ENCODE results near the gene OR2B3.

The OR2B3 gene

DNA sequence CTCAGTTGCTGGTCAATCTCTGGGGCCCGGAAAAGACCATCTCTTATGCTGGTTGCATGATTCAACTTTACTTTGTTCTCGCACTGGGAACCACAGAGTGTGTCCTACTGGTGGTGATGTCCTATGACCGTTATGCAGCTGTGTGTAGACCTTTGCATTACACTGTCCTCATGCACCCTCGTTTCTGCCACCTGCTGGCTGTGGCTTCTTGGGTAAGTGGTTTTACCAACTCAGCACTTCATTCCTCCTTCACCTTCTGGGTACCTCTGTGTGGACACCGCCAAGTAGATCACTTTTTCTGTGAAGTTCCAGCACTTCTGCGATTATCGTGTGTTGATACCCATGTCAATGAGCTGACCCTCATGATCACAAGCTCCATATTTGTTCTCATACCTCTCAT, 25.0 kb upstream of the OR2B3 start:
- Histone ChIP-seq H3K27me3 (ENCODE audit: control insufficient read depth, insufficient read depth, low read length) (no peaks in the 10 kb centered on the region), H2AFZ (no peak overlapping the region), H3K4me3 (ENCODE audit: low read depth, low read length) (no peak overlapping the region), H3K9ac (no peak overlapping the region), H3K4me2 (ENCODE audit: low read length) (no peak overlapping the region), H3K4me1 (no peaks in the 10 kb centered on the region), H3K79me2 (no peaks in the 10 kb centered on the region), H3K27ac (no peak overlapping the region), H3K9me3 (ENCODE audit: control insufficient read depth, low read length) (no peaks in the 10 kb centered on the region), H3K36me3 (ENCODE audit: control insufficient read depth, insufficient read depth, low read length) (no peaks in the 10 kb centered on the region)
- TF ChIP-seq, protein P1, sequence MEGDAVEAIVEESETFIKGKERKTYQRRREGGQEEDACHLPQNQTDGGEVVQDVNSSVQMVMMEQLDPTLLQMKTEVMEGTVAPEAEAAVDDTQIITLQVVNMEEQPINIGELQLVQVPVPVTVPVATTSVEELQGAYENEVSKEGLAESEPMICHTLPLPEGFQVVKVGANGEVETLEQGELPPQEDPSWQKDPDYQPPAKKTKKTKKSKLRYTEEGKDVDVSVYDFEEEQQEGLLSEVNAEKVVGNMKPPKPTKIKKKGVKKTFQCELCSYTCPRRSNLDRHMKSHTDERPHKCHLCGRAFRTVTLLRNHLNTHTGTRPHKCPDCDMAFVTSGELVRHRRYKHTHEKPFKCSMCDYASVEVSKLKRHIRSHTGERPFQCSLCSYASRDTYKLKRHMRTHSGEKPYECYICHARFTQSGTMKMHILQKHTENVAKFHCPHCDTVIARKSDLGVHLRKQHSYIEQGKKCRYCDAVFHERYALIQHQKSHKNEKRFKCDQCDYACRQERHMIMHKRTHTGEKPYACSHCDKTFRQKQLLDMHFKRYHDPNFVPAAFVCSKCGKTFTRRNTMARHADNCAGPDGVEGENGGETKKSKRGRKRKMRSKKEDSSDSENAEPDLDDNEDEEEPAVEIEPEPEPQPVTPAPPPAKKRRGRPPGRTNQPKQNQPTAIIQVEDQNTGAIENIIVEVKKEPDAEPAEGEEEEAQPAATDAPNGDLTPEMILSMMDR (IDR thresholded peaks at IDR 0.05), result no peak

- H3K9me3 ChIP-seq (ENCODE audit: control insufficient read depth, low read length), result no peaks in the 10 kb centered on the region
- no peaks in the 10 kb centered on the region for H3K79me2 ChIP-seq
Observed at GRCh38 chr6:29107758-29108157, 20.6 kb upstream of the OR2B3 start, which contains the start of gene OR2J3. Gene OR2J3, plus strand, starts transcription at chr6:29108058. Its CDS starts 3,833 bp downstream, at chr6:29111891.

GRCh38 chr6:29099190-29099589, 12.1 kb upstream of the OR2B3 start, which contains the start of gene OR2J1:
Gene OR2J1, plus strand, starts transcription at chr6:29099490. Its CDS starts 1,453 bp downstream, at chr6:29100943.
- no peaks in the 10 kb centered on the region for H3K4me1 ChIP-seq
- H3K36me3 ChIP-seq (ENCODE audit: control insufficient read depth, insufficient read depth, low read length), result no peaks in the 10 kb centered on the region
- H3K4me3 ChIP-seq (ENCODE audit: low read depth, low read length), result no peak within 1 kb of the TSS
- H3K27me3 ChIP-seq (ENCODE audit: control insufficient read depth, insufficient read depth, low read length), result no peaks in the 10 kb centered on the region
- H2AFZ ChIP-seq, result no peak within 1 kb of the TSS
- TF ChIP-seq, protein P1 (IDR thresholded peaks at IDR 0.05), result no peak
- H3K9me3 ChIP-seq (ENCODE audit: control insufficient read depth, low read length), result no peaks in the 10 kb centered on the region
- no peak within 1 kb of the TSS for H3K27ac ChIP-seq
- no peak within 1 kb of the TSS for H3K9ac ChIP-seq
- H3K79me2 ChIP-seq, result no peaks in the 10 kb centered on the region
- no peak within 1 kb of the TSS for H3K4me2 ChIP-seq (ENCODE audit: low read length)

More at GRCh38 chr6:29107758-29108157, 20.6 kb upstream of the OR2B3 start, which contains the start of gene OR2J3:
- Histone ChIP-seq H3K4me2 (ENCODE audit: low read length) (no peak within 1 kb of the TSS), H3K27ac (no peak within 1 kb of the TSS), H3K27me3 (ENCODE audit: control insufficient read depth, insufficient read depth, low read length) (no peaks in the 10 kb centered on the region), H3K9ac (no peak within 1 kb of the TSS), H3K36me3 (ENCODE audit: control insufficient read depth, insufficient read depth, low read length) (no peaks in the 10 kb centered on the region), H3K4me3 (ENCODE audit: low read depth, low read length) (no peak within 1 kb of the TSS), H3K4me1 (no peaks in the 10 kb centered on the region), H2AFZ (no peak within 1 kb of the TSS)
- TF ChIP-seq, protein P1 (IDR thresholded peaks at IDR 0.05), result no peak

- Histone ChIP-seq H3K9me3 (ENCODE audit: control insufficient read depth, low read length) (no peaks in the 10 kb centered on the region), H3K27me3 (ENCODE audit: control insufficient read depth, insufficient read depth, low read length) (no peaks in the 10 kb centered on the region), H3K9ac (no peak overlapping the region), H3K27ac (no peak overlapping the region), H3K4me1 (no peaks in the 10 kb centered on the region), H3K4me2 (ENCODE audit: low read length) (no peak overlapping the region), H3K36me3 (ENCODE audit: control insufficient read depth, insufficient read depth, low read length) (no peaks in the 10 kb centered on the region), H3K79me2 (no peaks in the 10 kb centered on the region), H2AFZ (no peak overlapping the region), H3K4me3 (ENCODE audit: low read depth, low read length) (no peak overlapping the region)
- TF ChIP-seq, protein P1 (IDR thresholded peaks at IDR 0.05), result no peak
Observed at GRCh38 chr6:29097803-29098202, 10.7 kb upstream of the OR2B3 start.

DNA sequence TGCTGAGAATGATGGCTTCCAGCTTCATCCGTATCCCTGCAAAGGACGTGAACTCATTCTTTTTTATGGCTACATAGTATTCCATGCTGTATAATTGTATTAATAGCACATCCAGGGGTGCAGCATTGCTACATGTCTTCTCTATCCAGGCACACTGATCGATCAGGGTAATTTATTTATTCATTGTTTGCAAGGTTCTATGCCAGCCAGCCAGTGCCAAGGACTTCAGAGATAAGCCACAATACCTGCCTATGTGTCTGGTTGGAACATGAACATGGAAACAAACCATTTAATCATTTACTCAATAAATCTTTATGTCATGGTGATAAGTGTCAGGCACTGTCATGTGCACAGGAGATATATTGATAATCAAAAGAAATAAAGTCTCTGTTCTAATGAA, 5.8 kb upstream of the OR2B3 start:
- H3K36me3 ChIP-seq (ENCODE audit: control insufficient read depth, insufficient read depth, low read length), result no peaks in the 10 kb centered on the region
- H3K27me3 ChIP-seq (ENCODE audit: control insufficient read depth, insufficient read depth, low read length), result no peaks in the 10 kb centered on the region
- no peak overlapping the region for H2AFZ ChIP-seq
- H3K79me2 ChIP-seq, result no peaks in the 10 kb centered on the region
- H3K9me3 ChIP-seq (ENCODE audit: control insufficient read depth, low read length), result no peaks in the 10 kb centered on the region
- H3K9ac ChIP-seq, result no peak overlapping the region
- TF ChIP-seq, protein P1 (IDR thresholded peaks at IDR 0.05), result no peak
- no peak overlapping the region for H3K4me3 ChIP-seq (ENCODE audit: low read depth, low read length)
- H3K4me2 ChIP-seq (ENCODE audit: low read length), result no peak overlapping the region
- no peak overlapping the region for H3K27ac ChIP-seq
- H3K4me1 ChIP-seq, result no peaks in the 10 kb centered on the region

All from parathyroid adenoma (tissue), 2 donors.